Colonic mucosa (tissue), 4 donors: ENCODE measurements around the gene RNASE7. TPM values are rescaled to one million over a fixed set of nuclear protein-coding genes. Genes with fewer than 3 reads are reported as not detected.

Experiments used
- DNase-seq: peaks from one replicate; pipeline ENCODE4 v3.0.0-alpha.2; 2020
- H3K27ac ChIP-seq: fragments of 200-600 bp; one replicate; pipeline ENCODE4 v1.8.0; 2021
- H3K27me3 ChIP-seq: fragments of 200-600 bp; one replicate; pipeline ENCODE4 v1.8.0; 2021
- H3K36me3 ChIP-seq: fragments of 200-600 bp; one replicate; pipeline ENCODE4 v1.8.0; 2021
- H3K4me1 ChIP-seq: fragments of 200-600 bp; one replicate; pipeline ENCODE4 v1.8.0; 2021; ENCODE audit warnings: mild to moderate bottlenecking
- H3K4me3 ChIP-seq: fragments of 200-600 bp; one replicate; pipeline ENCODE4 v1.8.0; 2021
- H3K9ac ChIP-seq, 2 donors: one replicate each; pipeline ENCODE4 v1.7.0; 2013; ENCODE audit warnings: control low read depth in 2 of 2, low read depth in 2 of 2, low read length in 2 of 2
- H3K9me3 ChIP-seq: fragments of 200-600 bp; one replicate; pipeline ENCODE4 v1.8.0; 2021
- intact Hi-C: fragments of 100-400 bp; cut with DNase I; formaldehyde crosslinking; loops from one replicate; pipeline ENCODE4 v1.14.1; 2022
- total RNA-seq, 2 donors: library from RNA; stranded (reverse); fragmentation: NEBNext Ultra II Directional in 1 of 2; extraction: Animal tissue kit (Norgen Biotek cat#: 25700) in 1 of 2; gene quantifications; one replicate each; pipeline ENCODE4 v1.2.1, GENCODE V29; 2021
- TF ChIP-seq, protein P1 (sequence below): fragments of 200-600 bp; IDR thresholded peaks from one replicate; pipeline ENCODE4 v1.8.0; 2022; ENCODE audit warnings: antibody characterized with exemption, mild to moderate bottlenecking
- donor health status: healthy.
- donor health status: DM: no; HTN: no; CAD: no.
- donor health status: DM: no; HTN: no; CAD: no.

RNASE7 gene
- total RNA-seq, 2 donors from 2014 or later = 0.16 to 0.30 TPM

DNA sequence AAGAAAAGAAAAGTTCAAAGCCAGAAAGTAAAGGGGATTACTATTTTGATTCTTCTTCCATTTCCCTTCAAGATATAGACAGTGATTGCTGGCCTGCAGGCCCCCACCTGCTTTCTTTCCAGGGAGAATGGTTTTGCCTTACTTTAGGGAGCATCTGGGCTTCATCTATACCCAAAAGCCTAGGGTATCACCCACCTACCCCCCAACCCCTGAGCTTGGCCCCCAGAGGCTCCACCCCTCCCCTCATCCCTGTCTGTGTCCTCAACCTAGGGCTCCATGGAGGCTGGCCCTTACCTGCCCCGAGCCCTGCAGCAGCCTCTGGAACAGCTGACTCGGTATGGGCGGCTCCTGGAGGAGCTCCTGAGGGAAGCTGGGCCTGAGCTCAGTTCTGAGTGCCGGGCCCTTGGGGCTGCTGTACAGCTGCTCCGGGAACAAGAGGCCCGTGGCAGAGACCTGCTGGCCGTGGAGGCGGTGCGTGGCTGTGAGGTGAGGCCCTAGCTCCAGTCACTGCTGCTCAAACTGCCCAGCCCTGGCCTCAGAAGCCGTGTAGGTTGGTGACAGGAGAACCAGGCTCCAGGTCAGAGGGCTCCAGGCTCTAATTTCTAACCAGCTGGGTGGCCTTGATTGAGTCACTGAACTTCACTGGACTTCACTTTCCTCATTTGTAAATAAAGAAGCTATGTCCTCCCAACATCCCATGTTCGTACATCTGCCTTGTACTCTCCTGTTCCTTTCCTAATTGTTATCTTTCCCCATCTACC lies 41.6 kb downstream of the RNASE7 start:
- intact Hi-C loops = no loop called here
- no peak overlapping the region for H3K4me3 ChIP-seq
- peaks cover under 1% of the 10 kb centered on the region for H3K4me1 ChIP-seq
- H3K27me3 ChIP-seq = no peaks in the 10 kb centered on the region
- no peak overlapping the region for H3K9ac ChIP-seq
- H3K27ac ChIP-seq = no peak overlapping the region
- peaks cover 22% of the 10 kb centered on the region for H3K36me3 ChIP-seq
- H3K9me3 ChIP-seq = no peaks in the 10 kb centered on the region
- no peak for DNase-seq
- TF ChIP-seq, protein P1, sequence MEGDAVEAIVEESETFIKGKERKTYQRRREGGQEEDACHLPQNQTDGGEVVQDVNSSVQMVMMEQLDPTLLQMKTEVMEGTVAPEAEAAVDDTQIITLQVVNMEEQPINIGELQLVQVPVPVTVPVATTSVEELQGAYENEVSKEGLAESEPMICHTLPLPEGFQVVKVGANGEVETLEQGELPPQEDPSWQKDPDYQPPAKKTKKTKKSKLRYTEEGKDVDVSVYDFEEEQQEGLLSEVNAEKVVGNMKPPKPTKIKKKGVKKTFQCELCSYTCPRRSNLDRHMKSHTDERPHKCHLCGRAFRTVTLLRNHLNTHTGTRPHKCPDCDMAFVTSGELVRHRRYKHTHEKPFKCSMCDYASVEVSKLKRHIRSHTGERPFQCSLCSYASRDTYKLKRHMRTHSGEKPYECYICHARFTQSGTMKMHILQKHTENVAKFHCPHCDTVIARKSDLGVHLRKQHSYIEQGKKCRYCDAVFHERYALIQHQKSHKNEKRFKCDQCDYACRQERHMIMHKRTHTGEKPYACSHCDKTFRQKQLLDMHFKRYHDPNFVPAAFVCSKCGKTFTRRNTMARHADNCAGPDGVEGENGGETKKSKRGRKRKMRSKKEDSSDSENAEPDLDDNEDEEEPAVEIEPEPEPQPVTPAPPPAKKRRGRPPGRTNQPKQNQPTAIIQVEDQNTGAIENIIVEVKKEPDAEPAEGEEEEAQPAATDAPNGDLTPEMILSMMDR = no peak

DNA sequence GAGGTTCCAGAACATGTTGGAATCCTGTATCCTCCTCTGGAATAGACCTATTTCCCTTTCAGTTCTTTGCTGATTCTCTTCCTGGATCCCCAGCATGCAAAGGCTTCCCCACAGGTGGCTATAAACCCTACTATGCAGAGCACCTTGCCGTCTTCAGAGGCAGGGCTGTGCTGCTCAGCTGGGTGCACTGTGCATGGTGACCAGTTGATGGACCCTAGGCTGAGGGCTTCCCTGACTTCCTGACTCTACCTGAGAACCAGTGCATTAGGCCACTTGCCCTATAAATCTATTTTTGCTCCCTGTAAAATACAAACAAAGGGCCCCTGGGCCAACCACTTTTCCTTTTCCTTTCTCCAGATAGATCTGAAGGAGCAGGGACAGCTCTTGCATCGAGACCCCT lies 42.2 kb downstream of the RNASE7 start:
- no peaks in the 10 kb centered on the region for H3K9me3 ChIP-seq
- no peaks in the 10 kb centered on the region for H3K27me3 ChIP-seq
- H3K4me1 ChIP-seq = peaks cover 4% of the 10 kb centered on the region
- H3K27ac ChIP-seq = no peak overlapping the region
- no peak overlapping the region for H3K4me3 ChIP-seq
- H3K36me3 ChIP-seq = peaks cover 16% of the 10 kb centered on the region
- H3K9ac ChIP-seq = no peak overlapping the region
- no peak for DNase-seq
- intact Hi-C loops = no loop called here
- TF ChIP-seq, protein P1 = no peak

DNA sequence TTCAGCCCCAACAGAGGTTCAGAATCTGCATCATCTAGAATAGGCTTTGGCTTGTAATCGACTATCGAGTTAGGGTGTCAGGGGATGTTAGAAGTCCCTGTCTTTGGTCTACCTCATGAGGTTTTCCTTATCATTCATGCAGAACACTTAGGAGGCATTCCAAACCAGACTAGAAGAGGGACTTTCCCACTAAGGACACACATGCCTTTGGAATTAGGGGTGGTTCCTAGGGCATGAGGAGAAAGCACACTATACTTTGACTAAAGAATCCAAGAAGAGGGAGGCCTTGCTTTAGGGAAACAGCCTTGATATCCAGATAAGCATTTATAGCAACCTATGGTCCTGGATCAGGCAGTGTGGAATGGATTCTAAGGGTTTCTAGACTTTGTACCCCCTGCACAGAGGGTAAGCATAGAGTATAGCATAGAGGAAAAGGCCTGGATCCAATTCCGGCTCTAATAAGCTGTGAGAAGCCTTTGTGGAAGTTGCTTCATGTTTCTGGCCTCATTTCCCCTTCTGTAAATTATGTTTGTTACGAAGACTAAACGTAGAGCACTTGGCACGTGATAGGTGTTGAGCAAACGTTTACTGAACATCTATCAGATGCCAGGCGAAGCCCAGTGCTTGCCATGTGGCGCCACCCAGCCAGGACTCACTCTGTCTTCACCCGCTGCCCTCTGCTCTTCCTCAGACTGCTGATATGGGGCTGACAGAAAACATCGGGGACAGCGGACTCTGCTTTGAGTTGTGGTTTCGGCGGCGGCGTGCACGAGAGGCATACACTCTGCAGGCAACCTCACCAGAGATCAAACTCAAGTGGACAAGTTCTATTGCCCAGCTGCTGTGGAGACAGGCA lies 43.1 kb downstream of the RNASE7 start:
- Histone ChIP-seq H3K36me3 (peaks cover 13% of the 10 kb centered on the region), H3K27ac (no peak overlapping the region), H3K27me3 (no peaks in the 10 kb centered on the region), H3K4me3 (no peak overlapping the region), H3K4me1 (peaks cover 4% of the 10 kb centered on the region), H3K9ac (no peak overlapping the region), H3K9me3 (no peaks in the 10 kb centered on the region)
- DNase-seq = no peak
- intact Hi-C loops = no loop called here
- TF ChIP-seq, protein P1 = no peak

DNA sequence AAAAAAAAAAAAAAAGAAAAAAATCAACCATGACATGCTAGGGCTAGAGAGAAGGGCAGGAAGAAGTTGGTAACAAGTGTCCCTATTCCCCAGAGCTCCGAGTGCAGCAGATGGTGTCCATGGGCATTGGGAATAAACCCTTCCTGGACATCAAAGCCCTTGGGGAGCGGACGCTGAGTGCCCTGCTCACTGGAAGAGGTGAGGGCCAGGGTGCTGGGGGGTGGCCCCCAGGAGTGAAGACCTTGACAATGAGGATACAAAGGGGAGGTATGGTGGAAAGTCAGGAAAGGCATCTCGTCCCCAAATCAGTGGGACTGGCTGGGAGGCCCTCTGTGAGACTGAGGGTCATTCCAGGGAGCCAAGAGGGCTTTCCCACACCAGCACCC lies 44.7 kb downstream of the RNASE7 start:
- peaks cover 4% of the 10 kb centered on the region for H3K4me1 ChIP-seq
- DNase-seq = no peak
- peaks cover 3% of the 10 kb centered on the region for H3K36me3 ChIP-seq
- intact Hi-C loops = no loop called here
- H3K27me3 ChIP-seq = no peaks in the 10 kb centered on the region
- H3K9me3 ChIP-seq = no peaks in the 10 kb centered on the region
- H3K4me3 ChIP-seq = no peak overlapping the region
- no peak overlapping the region for H3K27ac ChIP-seq
- TF ChIP-seq, protein P1 = no peak
- no peak overlapping the region for H3K9ac ChIP-seq

DNA sequence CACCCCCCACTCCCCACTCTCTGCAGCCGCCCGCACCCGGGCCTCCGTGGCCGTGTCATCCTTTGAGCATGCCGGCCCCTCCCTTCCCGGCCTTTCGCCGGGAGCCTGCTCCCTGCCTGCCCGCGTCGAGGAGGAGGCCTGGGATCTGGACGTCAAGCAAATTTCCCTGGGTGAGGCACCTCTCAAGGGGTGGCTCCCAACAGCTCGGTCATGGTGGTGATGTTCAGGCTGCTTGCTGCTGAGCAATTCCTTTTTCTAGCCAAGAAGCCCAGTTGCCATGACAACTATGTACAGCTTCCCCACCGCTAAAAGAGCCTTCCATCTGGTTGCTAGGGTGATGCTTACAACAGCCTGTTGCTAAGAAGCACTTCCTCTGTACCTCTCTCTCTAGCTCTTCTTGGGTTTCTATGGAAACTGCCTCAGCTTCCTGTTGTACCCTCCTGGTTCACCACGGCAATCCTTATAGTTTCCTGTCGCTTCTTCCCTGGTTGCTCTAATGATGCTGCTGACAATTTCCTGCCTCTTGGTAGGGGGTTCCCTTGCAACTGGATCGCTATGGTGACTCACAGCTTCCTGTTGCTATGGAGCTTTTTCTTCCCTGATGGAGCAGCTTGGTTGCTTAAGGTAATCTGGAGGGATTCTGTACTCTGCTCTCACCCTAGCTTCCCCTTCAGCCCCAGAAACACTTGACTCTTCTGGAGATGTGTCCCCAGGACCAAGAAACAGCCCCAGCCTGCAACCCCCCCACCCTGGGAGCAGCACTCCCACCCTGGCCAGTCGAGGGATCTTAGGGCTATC lies 45.3 kb downstream of the RNASE7 start:
- Histone ChIP-seq H3K9me3 (no peaks in the 10 kb centered on the region), H3K4me1 (peaks cover 4% of the 10 kb centered on the region), H3K9ac (peak overlapping the region in 1 of 2 donors; percentile 46), H3K4me3 (no peak overlapping the region), H3K36me3 (no peaks in the 10 kb centered on the region), H3K27me3 (no peaks in the 10 kb centered on the region), H3K27ac (no peak overlapping the region)
- TF ChIP-seq, protein P1 = no peak
- no peak for DNase-seq
- intact Hi-C loops = no loop called here
